Fibroblast of the aortic adventitia (primary cell): ENCODE results near the gene SARM1. TPM values are rescaled to one million over a fixed set of nuclear protein-coding genes. Genes with fewer than 3 reads are reported as not detected.

ENCODE experiments used
- DNase-seq: peaks from one replicate; pipeline ENCODE4 v3.0.0-alpha.2; 2010; ENCODE audit warnings: low read depth
- H3K4me3 ChIP-seq: 2 replicates; pipeline ENCODE4 v1.5.1; 2011; ENCODE audit warnings: low read depth, mild to moderate bottlenecking, control low read depth, low read length, moderate library complexity
- total RNA-seq: library from RNA; depleted of rRNA; stranded (reverse); fragments of >200 nt; gene quantifications from 2 replicates; pipeline ENCODE4 v1.2.3, GENCODE V29; 2012; ENCODE audit warnings: low replicate concordance
- TF ChIP-seq, protein P1 (sequence below): IDR thresholded peaks from 2 replicates; pipeline ENCODE4 v1.5.1; 2011; ENCODE audit warnings: mild to moderate bottlenecking, low read length, control low read depth, inconsistent platforms; ENCODE audit not compliant: insufficient read depth

SARM1 gene
- total RNA-seq, 1 donor = 9.0 TPM

DNA sequence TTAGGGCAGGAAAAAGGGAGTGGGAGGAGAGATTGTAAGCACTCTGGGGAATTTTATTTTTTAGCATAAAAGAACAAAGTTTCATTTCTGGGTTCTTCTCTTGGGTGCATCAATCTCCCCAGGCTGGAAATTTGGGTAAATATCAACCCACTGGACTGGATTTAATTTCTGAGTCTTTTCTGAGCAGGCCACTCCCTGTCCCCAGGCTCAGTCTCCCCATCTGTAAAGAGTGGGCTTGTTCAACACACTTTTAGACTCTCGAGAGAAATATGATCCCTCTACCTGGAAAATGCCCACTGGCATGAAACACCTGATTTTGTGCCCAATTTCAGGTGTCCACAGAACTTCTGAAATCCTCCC is 770 bp upstream of the SARM1 start:
- no peak for DNase-seq
- TF ChIP-seq, protein P1, sequence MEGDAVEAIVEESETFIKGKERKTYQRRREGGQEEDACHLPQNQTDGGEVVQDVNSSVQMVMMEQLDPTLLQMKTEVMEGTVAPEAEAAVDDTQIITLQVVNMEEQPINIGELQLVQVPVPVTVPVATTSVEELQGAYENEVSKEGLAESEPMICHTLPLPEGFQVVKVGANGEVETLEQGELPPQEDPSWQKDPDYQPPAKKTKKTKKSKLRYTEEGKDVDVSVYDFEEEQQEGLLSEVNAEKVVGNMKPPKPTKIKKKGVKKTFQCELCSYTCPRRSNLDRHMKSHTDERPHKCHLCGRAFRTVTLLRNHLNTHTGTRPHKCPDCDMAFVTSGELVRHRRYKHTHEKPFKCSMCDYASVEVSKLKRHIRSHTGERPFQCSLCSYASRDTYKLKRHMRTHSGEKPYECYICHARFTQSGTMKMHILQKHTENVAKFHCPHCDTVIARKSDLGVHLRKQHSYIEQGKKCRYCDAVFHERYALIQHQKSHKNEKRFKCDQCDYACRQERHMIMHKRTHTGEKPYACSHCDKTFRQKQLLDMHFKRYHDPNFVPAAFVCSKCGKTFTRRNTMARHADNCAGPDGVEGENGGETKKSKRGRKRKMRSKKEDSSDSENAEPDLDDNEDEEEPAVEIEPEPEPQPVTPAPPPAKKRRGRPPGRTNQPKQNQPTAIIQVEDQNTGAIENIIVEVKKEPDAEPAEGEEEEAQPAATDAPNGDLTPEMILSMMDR = no peak
- H3K4me3 ChIP-seq = peak overlapping the region; percentile 71

DNA sequence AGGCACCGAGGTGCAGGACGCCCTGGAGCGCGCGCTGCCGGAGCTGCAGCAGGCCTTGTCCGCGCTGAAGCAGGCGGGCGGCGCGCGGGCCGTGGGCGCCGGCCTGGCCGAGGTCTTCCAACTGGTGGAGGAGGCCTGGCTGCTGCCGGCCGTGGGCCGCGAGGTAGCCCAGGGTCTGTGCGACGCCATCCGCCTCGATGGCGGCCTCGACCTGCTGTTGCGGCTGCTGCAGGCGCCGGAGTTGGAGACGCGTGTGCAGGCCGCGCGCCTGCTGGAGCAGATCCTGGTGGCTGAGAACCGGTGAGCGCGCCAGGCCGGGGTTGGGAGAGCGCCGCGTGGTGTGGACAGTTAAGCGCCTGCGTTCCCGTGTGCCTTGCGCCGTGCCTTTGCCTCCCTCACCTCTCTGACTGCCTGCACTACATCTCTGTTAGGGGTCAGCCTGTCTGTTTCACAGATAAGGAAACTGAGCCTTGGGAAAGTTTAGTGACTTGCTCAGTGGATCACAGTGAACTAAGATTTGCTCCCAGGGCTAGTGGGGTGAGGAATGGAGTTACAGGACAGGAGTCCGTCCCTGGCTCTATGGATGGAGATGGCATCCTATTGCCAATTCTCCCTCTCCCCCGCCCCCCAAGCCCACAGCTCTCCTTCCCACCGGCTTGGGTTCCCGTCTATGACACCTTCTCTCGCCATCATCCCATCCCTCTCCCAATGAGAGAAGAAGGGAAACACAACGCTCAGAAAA is 880 bp downstream of the SARM1 start:
- TF ChIP-seq, protein P1 = no peak
- peak overlapping the region; percentile 71 for H3K4me3 ChIP-seq
- DNase-seq = peak; percentile 31

DNA sequence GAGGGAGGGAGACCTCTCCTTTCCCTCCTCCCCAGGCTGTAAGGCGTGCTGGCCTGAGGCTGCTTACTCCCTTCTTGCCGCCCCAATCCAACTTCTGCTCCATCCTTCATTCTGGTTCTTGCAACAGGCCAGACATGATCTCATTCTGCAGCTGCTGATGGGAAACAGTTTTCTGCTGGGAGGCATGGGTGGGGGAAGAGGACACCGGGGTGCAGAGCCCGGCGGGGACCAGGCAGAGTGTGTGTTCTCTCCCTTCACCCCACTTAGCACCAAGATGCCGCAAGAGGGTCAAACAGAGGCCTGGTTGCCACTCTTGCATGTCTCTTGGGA is 1.4 kb downstream of the SARM1 start:
- peak overlapping the region; percentile 71 for H3K4me3 ChIP-seq
- DNase-seq = no peak
- TF ChIP-seq, protein P1 = no peak

DNA sequence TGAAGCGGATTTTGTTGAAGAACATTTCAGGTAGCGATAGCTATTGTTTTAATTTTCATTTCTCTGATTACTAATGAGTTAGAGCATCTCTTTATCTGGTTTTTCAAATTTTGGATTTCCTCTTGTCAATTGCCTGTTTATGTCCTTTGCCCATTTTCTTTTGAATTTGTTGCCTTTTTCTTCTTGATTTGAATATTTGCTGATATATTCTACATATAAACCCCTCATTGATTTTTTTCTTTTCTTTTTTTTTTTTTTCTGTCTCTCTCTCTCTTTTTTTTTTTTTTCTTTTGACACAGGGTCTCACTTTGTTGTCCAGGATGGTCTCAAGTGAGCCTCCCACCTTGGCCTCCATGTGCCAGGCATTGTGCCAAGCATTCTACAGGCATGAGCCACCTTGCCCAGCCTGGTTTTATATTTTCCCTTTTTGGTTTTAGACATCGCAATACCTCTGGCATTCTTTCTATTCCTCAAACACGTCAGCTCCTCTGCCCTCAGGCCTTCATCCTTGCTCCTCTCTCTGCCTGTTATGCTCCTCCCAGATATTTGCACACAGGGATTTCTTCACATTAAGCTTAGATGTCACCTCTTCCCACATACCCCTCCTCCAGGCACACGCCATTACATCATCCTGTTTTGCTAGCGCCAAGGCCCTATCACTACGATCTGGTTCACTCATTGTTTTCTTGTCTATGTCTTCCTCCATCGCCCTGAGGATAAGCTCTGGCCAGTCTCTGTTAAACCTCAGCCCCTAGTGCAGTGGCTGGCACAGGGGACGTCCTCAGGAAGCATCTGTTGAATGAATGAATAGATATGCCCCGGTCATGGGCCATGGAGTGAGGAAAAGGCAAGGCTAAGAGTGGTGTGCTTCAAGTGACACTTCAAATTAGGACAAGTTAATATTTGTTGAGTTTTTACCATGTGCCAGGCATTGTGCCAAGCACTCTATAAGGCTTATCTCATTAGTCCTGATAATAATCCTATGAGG is 8.6 kb downstream of the SARM1 start:
- peak; percentile 38 for DNase-seq
- H3K4me3 ChIP-seq = no peak overlapping the region
- TF ChIP-seq, protein P1 = no peak

DNA sequence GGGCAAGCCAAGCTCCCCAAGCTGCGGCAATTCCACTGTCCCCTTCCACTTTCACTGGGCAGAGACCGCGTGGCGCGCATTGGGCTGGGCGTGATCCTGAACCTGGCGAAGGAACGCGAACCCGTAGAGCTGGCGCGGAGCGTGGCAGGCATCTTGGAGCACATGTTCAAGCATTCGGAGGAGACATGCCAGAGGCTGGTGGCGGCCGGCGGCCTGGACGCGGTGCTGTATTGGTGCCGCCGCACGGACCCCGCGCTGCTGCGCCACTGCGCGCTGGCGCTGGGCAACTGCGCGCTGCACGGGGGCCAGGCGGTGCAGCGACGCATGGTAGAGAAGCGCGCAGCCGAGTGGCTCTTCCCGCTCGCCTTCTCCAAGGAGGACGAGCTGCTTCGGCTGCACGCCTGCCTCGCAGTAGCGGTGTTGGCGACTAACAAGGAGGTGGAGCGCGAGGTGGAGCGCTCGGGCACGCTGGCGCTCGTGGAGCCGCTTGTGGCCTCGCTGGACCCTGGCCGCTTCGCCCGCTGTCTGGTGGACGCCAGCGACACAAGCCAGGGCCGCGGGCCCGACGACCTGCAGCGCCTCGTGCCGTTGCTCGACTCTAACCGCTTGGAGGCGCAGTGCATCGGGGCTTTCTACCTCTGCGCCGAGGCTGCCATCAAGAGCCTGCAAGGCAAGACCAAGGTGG is 9.8 kb downstream of the SARM1 start:
- no peak overlapping the region for H3K4me3 ChIP-seq
- TF ChIP-seq, protein P1 = no peak
- no peak for DNase-seq

DNA sequence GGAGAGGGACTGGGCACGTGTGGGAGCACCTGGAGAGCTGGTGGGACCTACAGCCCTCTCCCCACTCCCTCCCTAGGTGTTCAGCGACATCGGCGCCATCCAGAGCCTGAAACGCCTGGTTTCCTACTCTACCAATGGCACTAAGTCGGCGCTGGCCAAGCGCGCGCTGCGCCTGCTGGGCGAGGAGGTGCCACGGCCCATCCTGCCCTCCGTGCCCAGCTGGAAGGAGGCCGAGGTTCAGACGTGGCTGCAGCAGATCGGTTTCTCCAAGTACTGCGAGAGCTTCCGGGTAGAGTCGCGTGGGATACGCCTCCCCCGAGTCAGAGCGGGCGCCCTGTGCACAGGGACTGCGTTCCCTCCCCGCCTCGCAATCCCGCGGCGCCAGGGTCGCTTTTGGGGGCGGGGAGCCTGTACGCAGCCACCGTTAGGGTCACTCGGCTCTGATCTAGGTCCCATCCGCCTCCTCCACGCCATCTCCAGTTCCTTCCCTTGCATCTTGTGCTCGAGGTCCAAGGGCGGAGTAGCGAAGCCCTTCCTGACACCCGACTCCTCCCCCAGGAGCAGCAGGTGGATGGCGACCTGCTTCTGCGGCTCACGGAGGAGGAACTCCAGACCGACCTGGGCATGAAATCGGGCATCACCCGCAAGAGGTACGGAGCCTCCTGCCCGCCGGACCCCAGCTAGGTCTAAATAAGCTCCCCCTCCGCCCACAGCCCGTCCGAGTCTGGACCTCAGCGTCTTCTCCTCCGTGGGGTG is 13.0 kb downstream of the SARM1 start:
- TF ChIP-seq, protein P1 = no peak
- DNase-seq = no peak
- no peak overlapping the region for H3K4me3 ChIP-seq
